SH-SY5Y (cell line): ENCODE data around the gene SNAI3.

Experiments used
- GATA2 ChIP-seq: IDR thresholded peaks from 2 replicates; pipeline ENCODE4 v1.6.1; 2011; ENCODE audit warnings: mild to moderate bottlenecking, low read depth, low read length
- GATA3 ChIP-seq: IDR thresholded peaks from 2 replicates; pipeline ENCODE4 v1.6.1; 2011; ENCODE audit warnings: low read depth, mild to moderate bottlenecking, low read length, moderate library complexity

Gene SNAI3

GRCh38 chr16:88702371-88703210 is 16.3 kb upstream of the SNAI3 start:
- TF ChIP-seq GATA3 = no peak
- TF ChIP-seq GATA2 = no peak

- no peak for TF ChIP-seq GATA3
- TF ChIP-seq GATA2 = no peak
Measured at GRCh38 chr16:88701581-88702370, 15.5 kb upstream of the SNAI3 start.

GRCh38 chr16:88700636-88701482 is 14.6 kb upstream of the SNAI3 start:
- TF ChIP-seq GATA3 (no peak), GATA2 (no peak)

GRCh38 chr16:88700322-88700635 is 14.0 kb upstream of the SNAI3 start:
- no peak for TF ChIP-seq GATA3
- TF ChIP-seq GATA2 = no peak

GRCh38 chr16:88699180-88699579 is 12.9 kb upstream of the SNAI3 start:
- TF ChIP-seq GATA3 = no peak
- no peak for TF ChIP-seq GATA2

- TF ChIP-seq GATA2 = no peak
- TF ChIP-seq GATA3 = no peak
Measured at GRCh38 chr16:88698646-88699045, 12.3 kb upstream of the SNAI3 start.

GRCh38 chr16:88697831-88698615 is 11.7 kb upstream of the SNAI3 start:
- TF ChIP-seq GATA3 = no peak
- no peak for TF ChIP-seq GATA2

- TF ChIP-seq GATA2 (no peak), GATA3 (no peak)
Measured at GRCh38 chr16:88697116-88697830, 11.0 kb upstream of the SNAI3 start.

GRCh38 chr16:88696441-88696840 is 10.1 kb upstream of the SNAI3 start:
- TF ChIP-seq GATA2 = no peak
- no peak for TF ChIP-seq GATA3

- TF ChIP-seq GATA2 (no peak), GATA3 (no peak)
Measured at GRCh38 chr16:88695753-88696152, 9.4 kb upstream of the SNAI3 start.

- TF ChIP-seq GATA2 = no peak
- TF ChIP-seq GATA3 = no peak
Measured at GRCh38 chr16:88695218-88695617, 8.9 kb upstream of the SNAI3 start.

- TF ChIP-seq GATA3 (no peak), GATA2 (no peak)
Measured at GRCh38 chr16:88694221-88695087, 8.1 kb upstream of the SNAI3 start.
